Measurements from ENCODE around the gene NPPB. TPM values are rescaled to one million over a fixed set of nuclear protein-coding genes. Genes with fewer than 3 reads are reported as not detected.

NPPB gene
- total and polyA plus RNA-seq, 8 donors, result 1.0 to 12.8 (median 2.7) TPM; not detected in 4

GRCh38 chr1:11868331-11868980, 9.7 kb upstream of the NPPB start:
- no peaks in the 10 kb centered on the region for H3K36me3 ChIP-seq
- no peak for DNase-seq
- no peaks in the 10 kb centered on the region for H3K4me1 ChIP-seq
- TF ChIP-seq POLR2A (IDR thresholded peaks at IDR 0.05), result no peak
- no peak for TF ChIP-seq EP300 (IDR thresholded peaks at IDR 0.05)
- no peak for TF ChIP-seq POLR2AphosphoS5 (IDR thresholded peaks at IDR 0.05)
- TF ChIP-seq, protein P1, sequence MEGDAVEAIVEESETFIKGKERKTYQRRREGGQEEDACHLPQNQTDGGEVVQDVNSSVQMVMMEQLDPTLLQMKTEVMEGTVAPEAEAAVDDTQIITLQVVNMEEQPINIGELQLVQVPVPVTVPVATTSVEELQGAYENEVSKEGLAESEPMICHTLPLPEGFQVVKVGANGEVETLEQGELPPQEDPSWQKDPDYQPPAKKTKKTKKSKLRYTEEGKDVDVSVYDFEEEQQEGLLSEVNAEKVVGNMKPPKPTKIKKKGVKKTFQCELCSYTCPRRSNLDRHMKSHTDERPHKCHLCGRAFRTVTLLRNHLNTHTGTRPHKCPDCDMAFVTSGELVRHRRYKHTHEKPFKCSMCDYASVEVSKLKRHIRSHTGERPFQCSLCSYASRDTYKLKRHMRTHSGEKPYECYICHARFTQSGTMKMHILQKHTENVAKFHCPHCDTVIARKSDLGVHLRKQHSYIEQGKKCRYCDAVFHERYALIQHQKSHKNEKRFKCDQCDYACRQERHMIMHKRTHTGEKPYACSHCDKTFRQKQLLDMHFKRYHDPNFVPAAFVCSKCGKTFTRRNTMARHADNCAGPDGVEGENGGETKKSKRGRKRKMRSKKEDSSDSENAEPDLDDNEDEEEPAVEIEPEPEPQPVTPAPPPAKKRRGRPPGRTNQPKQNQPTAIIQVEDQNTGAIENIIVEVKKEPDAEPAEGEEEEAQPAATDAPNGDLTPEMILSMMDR (IDR thresholded peaks at IDR 0.05), result no peak
- peaks cover 0 to 41% (median 4%) of the 10 kb centered on the region in 3 donors for H3K27me3 ChIP-seq
- whole genome bisulfite sequencing, 5 donors, result 59 to 67% (median 63%) methylated on average over 13 of the region's 13 CpGs
- H3K9me3 ChIP-seq, result no peaks in the 10 kb centered on the region
- no peak overlapping the region for H3K4me3 ChIP-seq
- H3K27ac ChIP-seq, result no peak overlapping the region
- intact Hi-C loops (cut with DNase I; ENCODE audit: low total_unique reads), result no loop called here

DNA sequence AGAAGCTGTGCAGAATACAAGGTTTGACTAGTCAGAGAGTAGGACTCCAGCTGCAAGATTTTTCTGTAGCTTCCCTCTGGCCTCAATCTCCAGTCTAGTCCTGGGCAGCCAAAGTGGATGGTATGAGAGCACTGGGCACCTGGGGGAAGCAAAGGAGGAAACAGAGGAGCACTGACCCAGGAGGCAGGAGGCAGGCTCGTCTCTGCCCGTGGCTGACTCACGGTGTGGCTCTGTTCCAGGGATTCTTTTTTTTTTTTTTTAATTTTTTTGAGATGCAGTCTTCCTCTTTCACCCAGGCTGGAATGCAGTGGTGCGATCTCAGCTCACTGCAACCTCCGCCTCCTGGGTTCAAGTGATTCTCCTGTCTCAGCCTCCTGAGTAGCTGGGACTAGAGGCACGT, 4.1 kb upstream of the NPPB start:
- 41 to 54% (median 47%) methylated on average over 6 of the region's 6 CpGs for WGBS, 5 donors
- intact Hi-C loops (cut with DNase I; ENCODE audit: low total_unique reads), result no loop called here
- H3K4me1 ChIP-seq, result peaks cover 5 to 10% (median 8%) of the 10 kb centered on the region in 4 donors
- no peak for DNase-seq
- H3K27ac ChIP-seq, result no peak overlapping the region
- H3K36me3 ChIP-seq, result no peaks in the 10 kb centered on the region
- no peak overlapping the region for H3K4me3 ChIP-seq
- H3K27me3 ChIP-seq, result peaks cover 0 to 68% (median 34%) of the 10 kb centered on the region in 3 donors
- TF ChIP-seq POLR2AphosphoS5 (IDR thresholded peaks at IDR 0.05) (no peak), EP300 (IDR thresholded peaks at IDR 0.05) (no peak), POLR2A (IDR thresholded peaks at IDR 0.05) (no peak)
- TF ChIP-seq, protein P1 (IDR thresholded peaks at IDR 0.05), result no peak
- no peaks in the 10 kb centered on the region for H3K9me3 ChIP-seq

GRCh38 chr1:11860587-11860986, 1.8 kb upstream of the NPPB start:
- Histone ChIP-seq H3K4me3 (no peak overlapping the region), H3K27me3 (peaks cover 0 to 90% (median 49%) of the 10 kb centered on the region in 3 donors), H3K36me3 (no peaks in the 10 kb centered on the region), H3K4me1 (peaks cover 5 to 10% (median 8%) of the 10 kb centered on the region in 4 donors), H3K27ac (no peak overlapping the region), H3K9me3 (no peaks in the 10 kb centered on the region)
- DNase-seq, result no peak
- intact Hi-C loops (cut with DNase I; ENCODE audit: low total_unique reads), result no loop called here
- WGBS, 5 donors, result 53 to 85% (median 67%) methylated on average over 1 of the region's 1 CpG
- no peak for TF ChIP-seq POLR2AphosphoS5 (IDR thresholded peaks at IDR 0.05)
- TF ChIP-seq, protein P1 (IDR thresholded peaks at IDR 0.05), result no peak
- TF ChIP-seq POLR2A (IDR thresholded peaks at IDR 0.05), result no peak
- no peak for TF ChIP-seq EP300 (IDR thresholded peaks at IDR 0.05)

DNA sequence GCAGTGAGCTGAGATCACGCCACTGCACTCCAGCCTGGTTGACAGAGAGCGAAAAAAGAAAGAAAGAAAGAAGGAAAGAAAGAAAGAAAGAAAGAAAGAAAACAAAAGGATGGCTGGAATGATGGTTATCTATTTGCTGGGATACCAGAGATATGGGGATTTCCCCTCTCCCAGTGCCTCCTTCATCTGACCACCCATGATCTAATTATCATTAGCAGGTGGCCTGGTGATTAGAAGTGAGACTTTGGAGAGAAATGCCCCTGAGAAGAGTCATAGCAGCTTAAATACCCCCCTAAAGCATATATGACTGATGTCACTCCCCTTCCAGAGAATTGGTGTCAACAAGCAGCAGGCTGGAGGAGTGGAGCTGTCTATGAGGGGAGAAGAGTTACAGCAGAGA, 1.3 kb upstream of the NPPB start:
- TF ChIP-seq POLR2A (IDR thresholded peaks at IDR 0.05) (no peak), EP300 (IDR thresholded peaks at IDR 0.05) (no peak), POLR2AphosphoS5 (IDR thresholded peaks at IDR 0.05) (no peak)
- TF ChIP-seq, protein P1 (IDR thresholded peaks at IDR 0.05), result no peak
- WGBS, 5 donors, result 60 to 94% (median 64%) methylated on average over 2 of the region's 2 CpGs
- peaks cover 0 to 95% (median 49%) of the 10 kb centered on the region in 3 donors for H3K27me3 ChIP-seq
- peaks cover 5 to 10% (median 8%) of the 10 kb centered on the region in 4 donors for H3K4me1 ChIP-seq
- no peak for DNase-seq
- no peaks in the 10 kb centered on the region for H3K36me3 ChIP-seq
- no peaks in the 10 kb centered on the region for H3K9me3 ChIP-seq
- no peak overlapping the region for H3K27ac ChIP-seq
- no peak overlapping the region for H3K4me3 ChIP-seq
- intact Hi-C loops (cut with DNase I; ENCODE audit: low total_unique reads), result no loop called here

Measured in stomach (tissue), 9 donors.